ENCODE results near the gene CHCT1. TPM values are rescaled to one million over a fixed set of nuclear protein-coding genes. Genes with fewer than 3 reads are reported as not detected.
"Not testable (repeated sequence)": the region's sequence is repeated elsewhere in the genome, so short reads cannot be mapped to it uniquely, and the experiment has no call there.

The CHCT1 gene
- not detected for total RNA-seq

DNA sequence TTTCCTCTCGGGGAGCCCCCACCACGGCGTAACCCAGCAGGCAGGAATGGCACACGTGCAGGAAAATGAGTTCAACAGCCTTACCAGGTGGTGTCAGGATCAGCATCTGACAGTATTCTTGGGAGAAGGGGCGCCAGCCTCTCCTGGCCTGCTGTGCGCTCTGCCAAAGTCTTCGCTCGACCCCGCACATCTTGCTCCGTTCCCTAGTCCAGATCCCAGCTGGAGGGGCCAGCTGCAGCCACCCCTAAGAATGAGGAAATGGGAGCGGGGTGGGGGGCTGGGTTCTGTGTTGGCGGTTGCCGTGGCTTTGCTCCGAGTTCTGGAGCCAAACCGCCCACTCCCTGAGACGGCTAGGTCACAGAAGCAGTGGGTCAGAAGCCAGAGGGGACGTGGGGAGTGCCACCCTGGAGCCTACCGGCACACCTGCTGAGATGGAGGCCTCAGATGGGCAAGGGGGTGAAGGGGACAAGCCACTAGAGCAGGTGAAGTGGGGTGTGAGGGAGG lies at the start of gene CHCT1:
Gene CHCT1 (plus strand): TSS at position 328 of the 504 bp plus-strand sequence. CDS start 104 bp downstream, at position 432.
- Histone ChIP-seq H3K4me3 (peak within 1 kb of the TSS; percentile 34 to 79 (median 48)), H3K27ac (peak within 1 kb of the TSS; percentile 22 to 51 (median 32)), H3K27me3 (peaks cover 0 to 26% (median 0%) of the 10 kb centered on the region in 4 donors), H3K4me1 (peaks cover 0 to 17% (median 8%) of the 10 kb centered on the region in 3 donors), H3K36me3 (no peaks in the 10 kb centered on the region), H3K9me3 (no peaks in the 10 kb centered on the region)
- intact Hi-C loops (cut with DNase I), result no loop called here
- DNase-seq, result no peak
- TF ChIP-seq POLR2A (IDR thresholded peaks at IDR 0.05), result no peak
- TF ChIP-seq, protein P1, sequence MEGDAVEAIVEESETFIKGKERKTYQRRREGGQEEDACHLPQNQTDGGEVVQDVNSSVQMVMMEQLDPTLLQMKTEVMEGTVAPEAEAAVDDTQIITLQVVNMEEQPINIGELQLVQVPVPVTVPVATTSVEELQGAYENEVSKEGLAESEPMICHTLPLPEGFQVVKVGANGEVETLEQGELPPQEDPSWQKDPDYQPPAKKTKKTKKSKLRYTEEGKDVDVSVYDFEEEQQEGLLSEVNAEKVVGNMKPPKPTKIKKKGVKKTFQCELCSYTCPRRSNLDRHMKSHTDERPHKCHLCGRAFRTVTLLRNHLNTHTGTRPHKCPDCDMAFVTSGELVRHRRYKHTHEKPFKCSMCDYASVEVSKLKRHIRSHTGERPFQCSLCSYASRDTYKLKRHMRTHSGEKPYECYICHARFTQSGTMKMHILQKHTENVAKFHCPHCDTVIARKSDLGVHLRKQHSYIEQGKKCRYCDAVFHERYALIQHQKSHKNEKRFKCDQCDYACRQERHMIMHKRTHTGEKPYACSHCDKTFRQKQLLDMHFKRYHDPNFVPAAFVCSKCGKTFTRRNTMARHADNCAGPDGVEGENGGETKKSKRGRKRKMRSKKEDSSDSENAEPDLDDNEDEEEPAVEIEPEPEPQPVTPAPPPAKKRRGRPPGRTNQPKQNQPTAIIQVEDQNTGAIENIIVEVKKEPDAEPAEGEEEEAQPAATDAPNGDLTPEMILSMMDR (IDR thresholded peaks at IDR 0.05), result no peak
- 75 to 81% methylated on average over 6 to 11 of the region's 18 CpGs for WGBS, 2 donors

DNA sequence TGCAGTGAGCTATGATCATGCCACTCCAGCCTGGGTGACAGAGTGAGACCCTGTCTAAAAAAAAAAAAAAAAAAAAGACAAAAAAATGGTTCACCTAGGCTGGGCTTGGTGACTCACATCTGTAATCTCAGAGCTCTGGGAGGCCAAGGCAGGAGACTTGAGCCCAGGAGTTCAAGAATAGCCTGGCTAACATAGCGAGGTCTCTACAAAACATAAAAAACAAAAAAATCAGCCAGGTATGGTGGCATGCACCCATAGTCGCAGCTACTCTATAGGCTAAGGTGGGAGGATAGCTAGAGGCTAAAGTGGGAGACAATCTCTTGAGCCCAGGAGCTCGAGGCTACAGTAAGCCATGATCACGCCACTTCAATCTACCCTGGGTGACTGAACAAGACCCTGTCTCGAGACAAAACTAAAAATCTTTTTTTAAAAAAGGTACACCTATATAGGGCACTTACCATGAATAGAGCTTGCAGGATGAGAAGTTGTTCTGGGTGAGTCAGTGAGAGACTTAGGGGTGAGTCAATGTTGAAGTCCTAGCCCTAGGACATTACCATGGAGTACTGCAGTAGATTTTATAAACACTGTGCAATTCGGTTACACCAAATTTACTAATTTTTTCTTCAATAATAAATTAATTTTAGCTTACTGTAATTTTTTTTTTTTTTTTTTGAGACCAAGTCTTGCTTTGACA lies 49.4 kb upstream of the CHCT1 start:
- no peak for DNase-seq
- Histone ChIP-seq H3K27ac (no peak overlapping the region), H3K36me3 (peaks cover 0 to 9% (median 0%) of the 10 kb centered on the region in 3 donors), H3K9me3 (no peaks in the 10 kb centered on the region), H3K27me3 (no peaks in the 10 kb centered on the region), H3K4me1 (peaks cover 0 to 22% (median 9%) of the 10 kb centered on the region in 3 donors), H3K4me3 (no peak overlapping the region)
- WGBS, 2 donors, result 59 to 76% methylated on average over 6 of the region's 6 CpGs
- intact Hi-C loops (cut with DNase I), result no loop called here
- no peak for TF ChIP-seq POLR2A (IDR thresholded peaks at IDR 0.05)
- TF ChIP-seq, protein P1 (IDR thresholded peaks at IDR 0.05), result no peak

DNA sequence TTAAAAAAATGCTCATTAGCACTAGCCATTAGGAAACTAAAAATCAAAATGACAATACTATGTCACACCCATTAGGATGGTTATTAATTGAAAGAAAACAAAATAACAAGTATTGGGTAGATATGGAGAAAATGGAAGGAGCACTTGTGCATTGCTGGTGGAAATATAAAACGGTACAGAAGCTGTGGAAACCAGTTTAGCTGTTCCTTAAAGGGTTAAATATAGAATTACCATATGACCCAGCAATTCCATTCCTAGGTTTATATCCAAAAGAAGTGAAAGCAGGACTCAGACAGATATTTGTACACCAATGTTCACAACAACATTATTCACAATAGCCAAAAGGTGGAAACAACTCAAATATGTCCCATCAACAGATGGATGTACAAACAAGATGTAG lies 44.1 kb upstream of the CHCT1 start:
- intact Hi-C loops (cut with DNase I); H3K9me3 ChIP-seq; H3K4me3 ChIP-seq; DNase-seq; H3K27ac ChIP-seq; H3K27me3 ChIP-seq; H3K4me1 ChIP-seq: not testable (repeated sequence)
- WGBS, 2 donors, result 79 to 96% methylated on average over 1 of the region's 1 CpG
- H3K36me3 ChIP-seq, result peaks cover 0 to 14% (median 0%) of the 10 kb centered on the region in 3 donors

DNA sequence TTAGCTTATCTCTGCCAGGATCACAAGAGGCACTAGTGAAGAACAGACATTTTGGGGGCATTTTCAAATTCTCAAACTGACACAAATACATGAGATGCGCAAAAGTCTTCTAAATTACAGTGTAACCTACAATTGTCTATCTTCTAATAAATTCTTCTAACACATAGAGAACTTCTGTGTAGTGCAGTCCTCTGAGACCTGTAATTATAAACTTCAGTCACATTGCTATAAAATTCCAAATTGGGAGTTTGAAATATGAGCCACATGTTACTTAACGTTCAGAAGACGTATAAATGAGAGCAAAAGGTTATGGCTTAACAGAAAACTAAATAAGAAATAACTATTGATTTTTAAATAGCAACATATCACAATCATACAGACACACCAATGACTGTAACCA lies 42.8 kb upstream of the CHCT1 start:
- 77 to 82% methylated on average over 2 to 3 of the region's 3 CpGs for WGBS, 2 donors
- H3K4me3 ChIP-seq; H3K27ac ChIP-seq; DNase-seq; H3K4me1 ChIP-seq; intact Hi-C loops (cut with DNase I); H3K9me3 ChIP-seq; H3K27me3 ChIP-seq: not testable (repeated sequence)
- peaks cover 0 to 14% (median 0%) of the 10 kb centered on the region in 3 donors for H3K36me3 ChIP-seq

DNA sequence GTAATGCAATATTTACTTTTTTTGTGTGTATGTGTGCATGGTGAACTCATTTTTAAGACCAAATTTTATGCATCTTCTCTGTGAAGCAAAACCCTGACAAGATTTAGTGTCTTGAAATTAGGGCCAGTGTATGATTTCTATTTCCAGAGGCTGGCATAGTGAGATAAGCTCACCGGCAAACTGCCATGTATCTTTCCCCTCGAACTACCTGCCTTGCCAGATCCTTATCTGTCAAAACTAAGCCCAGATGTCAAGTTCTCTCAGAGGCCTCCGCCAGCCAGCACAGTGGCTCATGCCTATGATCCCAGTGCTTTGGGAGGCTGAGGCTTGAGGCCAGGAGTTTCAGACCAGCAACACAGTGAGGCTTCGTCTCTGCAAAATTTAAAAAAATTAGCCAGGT lies 40.3 kb upstream of the CHCT1 start:
- DNase-seq, result no peak
- Histone ChIP-seq H3K4me3 (no peak overlapping the region), H3K36me3 (peaks cover 0 to 7% (median 0%) of the 10 kb centered on the region in 3 donors), H3K27ac (no peak overlapping the region), H3K9me3 (no peaks in the 10 kb centered on the region), H3K4me1 (peaks cover 0 to 26% (median 4%) of the 10 kb centered on the region in 3 donors), H3K27me3 (no peaks in the 10 kb centered on the region)
- intact Hi-C loops (cut with DNase I), result no loop called here
- TF ChIP-seq, protein P1 (IDR thresholded peaks at IDR 0.05), result no peak
- no peak for TF ChIP-seq POLR2A (IDR thresholded peaks at IDR 0.05)
- 70 to 79% methylated on average over 4 of the region's 4 CpGs for WGBS, 2 donors

DNA sequence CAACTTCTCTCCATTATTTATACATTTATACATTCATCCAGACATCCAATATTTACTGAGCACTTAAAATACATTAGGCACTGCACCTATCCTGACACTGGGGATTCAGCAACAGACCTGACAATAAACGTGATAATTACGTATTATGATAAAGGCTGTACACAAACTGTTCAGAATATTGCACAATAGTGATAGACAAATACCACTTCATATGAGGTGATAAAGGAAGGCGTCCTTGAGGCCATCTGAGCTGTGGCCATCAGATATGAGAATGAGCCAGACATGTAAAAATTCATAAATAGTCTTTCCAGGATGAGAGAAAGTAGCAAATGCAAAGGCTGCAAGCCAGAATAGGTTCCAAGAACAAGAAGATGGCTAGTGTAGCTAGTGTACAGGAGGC lies 38.9 kb upstream of the CHCT1 start:
- H3K4me1 ChIP-seq, result peaks cover 0 to 40% (median 4%) of the 10 kb centered on the region in 3 donors
- no peak overlapping the region for H3K4me3 ChIP-seq
- peaks cover 0 to 5% (median 0%) of the 10 kb centered on the region in 3 donors for H3K36me3 ChIP-seq
- TF ChIP-seq POLR2A (IDR thresholded peaks at IDR 0.05), result no peak
- TF ChIP-seq, protein P1 (IDR thresholded peaks at IDR 0.05), result no peak
- no peak overlapping the region for H3K27ac ChIP-seq
- H3K9me3 ChIP-seq, result no peaks in the 10 kb centered on the region
- intact Hi-C loops (cut with DNase I), result no loop called here
- no peak for DNase-seq
- no peaks in the 10 kb centered on the region for H3K27me3 ChIP-seq
- WGBS, 2 donors, result 72 to 77% methylated on average over 3 of the region's 3 CpGs

DNA sequence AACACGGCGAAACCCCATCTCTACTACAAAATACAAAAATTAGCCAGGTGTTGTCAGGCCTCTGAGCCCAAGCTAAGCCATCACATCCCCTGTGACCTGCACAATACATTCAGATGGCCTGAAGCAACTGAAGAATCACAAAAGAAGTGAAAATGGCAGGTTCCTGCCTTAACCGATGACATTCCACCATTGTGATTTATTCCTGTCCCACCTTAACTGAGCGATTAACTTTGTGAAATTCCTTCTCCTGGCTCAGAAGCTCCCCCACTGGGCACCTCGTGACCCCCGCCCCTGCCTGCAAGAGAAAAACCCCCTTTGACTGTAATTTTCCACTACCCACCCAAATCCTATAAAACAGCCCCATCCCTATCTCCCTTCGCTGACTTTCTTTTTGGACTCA lies 37.4 kb upstream of the CHCT1 start:
- H3K36me3 ChIP-seq; H3K27me3 ChIP-seq; H3K4me3 ChIP-seq; DNase-seq; H3K27ac ChIP-seq; intact Hi-C loops (cut with DNase I); H3K9me3 ChIP-seq: not testable (repeated sequence)
- H3K4me1 ChIP-seq, result peaks cover 3 to 56% (median 12%) of the 10 kb centered on the region in 3 donors
- 90 to 93% methylated on average over 5 to 7 of the region's 7 CpGs for WGBS, 2 donors
